HL-60 (cell line): ENCODE measurements around the gene TASOR2.

Experiments
- CTCF ChIP-seq: IDR thresholded peaks from one replicate; pipeline ENCODE4 v1.5.1; 2011; ENCODE audit warnings: low read length, control low read depth, inconsistent platforms; ENCODE audit not compliant: insufficient read depth
- GABPA ChIP-seq: IDR thresholded peaks from 2 replicates; pipeline ENCODE4 v1.6.1; 2012; ENCODE audit warnings: low read depth

- TF ChIP-seq CTCF (no peak), GABPA (no peak)
These were observed 15.0 kb upstream of the TASOR2 start for GRCh38 chr10:5669604-5670003.
